HepG2 (cell line): ENCODE results near the gene TPX2. TPM values are rescaled to one million over a fixed set of nuclear protein-coding genes. Genes with fewer than 3 reads are reported as not detected.

ENCODE experiments used
- FLYWCH1 ChIP-seq: sonication (generic); formaldehyde crosslinking; IDR thresholded peaks from 2 replicates; pipeline ENCODE4 v1.8.1; 2023; ENCODE audit warnings: mild to moderate bottlenecking, missing genetic modification reagents
- FOSL1 ChIP-seq: sonication (generic); formaldehyde crosslinking; IDR thresholded peaks from 2 replicates; pipeline ENCODE4 v1.9.0; 2021; ENCODE audit warnings: missing genetic modification reagents, borderline replicate concordance
- FOXO1 ChIP-seq: sonication (generic); formaldehyde crosslinking; IDR thresholded peaks from 2 replicates; pipeline ENCODE4 v1.4.0; 2020; ENCODE audit warnings: missing genetic modification reagents
- HNRNPH1 ChIP-seq: fragments of 200-400 bp; formaldehyde crosslinking; optimal IDR thresholded peaks from 2 replicates; pipeline ENCODE3; 2017; ENCODE audit warnings: mild to moderate bottlenecking, low read depth, low read length
- IRF1 ChIP-seq: sonication (generic); formaldehyde crosslinking; IDR thresholded peaks from 2 replicates; pipeline ENCODE4 v1.4.0; 2020; ENCODE audit warnings: low read depth, mild to moderate bottlenecking, missing genetic modification reagents
- IRX3 ChIP-seq: sonication (generic); formaldehyde crosslinking; IDR thresholded peaks from 2 replicates; pipeline ENCODE4 v1.8.1; 2023; ENCODE audit warnings: mild to moderate bottlenecking, low read depth, missing genetic modification reagents, borderline replicate concordance
- KDM5B ChIP-seq: sonication (generic); formaldehyde crosslinking; IDR thresholded peaks from 2 replicates; pipeline ENCODE4 v1.4.0; 2020; ENCODE audit warnings: missing genetic modification reagents, mild to moderate bottlenecking, borderline replicate concordance
- KLF12 ChIP-seq: sonication (generic); formaldehyde crosslinking; IDR thresholded peaks from 2 replicates; pipeline ENCODE4 v1.4.0; 2020; ENCODE audit warnings: missing genetic modification reagents, borderline replicate concordance
- KLF16 ChIP-seq, 2 experiments: sonication (generic) in 1 of 2; formaldehyde crosslinking in 1 of 2; IDR thresholded peaks; 2 replicates each; pipeline versions ENCODE4 v1.6.1 to v1.8.0; 2016 to 2023; ENCODE audit warnings: missing genetic modification reagents in 2 of 2, missing compliant biosample characterization in 1 of 2
- MTA1 ChIP-seq: sonication (generic); formaldehyde crosslinking; IDR thresholded peaks from 2 replicates; pipeline ENCODE4 v1.4.0; 2020; ENCODE audit warnings: missing genetic modification reagents, mild to moderate bottlenecking, borderline replicate concordance
- PATZ1 ChIP-seq: sonication (generic); formaldehyde crosslinking; IDR thresholded peaks from 2 replicates; pipeline ENCODE4 v1.4.0; 2020; ENCODE audit warnings: missing genetic modification reagents
- PBX3 ChIP-seq: sonication (generic); formaldehyde crosslinking; IDR thresholded peaks from 2 replicates; pipeline ENCODE4 v1.8.1; 2023; ENCODE audit warnings: missing genetic modification reagents, inconsistent platforms, borderline replicate concordance
- POLR2G ChIP-seq: fragments of 200-400 bp; formaldehyde crosslinking; IDR thresholded peaks from 2 replicates; pipeline ENCODE4 v1.6.1; 2018; ENCODE audit warnings: mild to moderate bottlenecking, low read depth, low read length, moderate library complexity
- RARG ChIP-seq: sonication (generic); formaldehyde crosslinking; IDR thresholded peaks from 2 replicates; pipeline ENCODE4 v1.4.0; 2020; ENCODE audit warnings: low read depth, mild to moderate bottlenecking, missing genetic modification reagents
- SSRP1 ChIP-seq: IDR thresholded peaks from 2 replicates; pipeline ENCODE4 v1.6.1; 2016; ENCODE audit warnings: control low read depth
- TAF15 ChIP-seq: fragments of 200-400 bp; formaldehyde crosslinking; IDR thresholded peaks from one replicate; pipeline ENCODE4 v1.6.1; 2018; ENCODE audit warnings: mild to moderate bottlenecking, low read depth, low read length; ENCODE audit not compliant: poor library complexity, severe bottlenecking
- ZBTB20 ChIP-seq: sonication (generic); formaldehyde crosslinking; IDR thresholded peaks from 2 replicates; pipeline ENCODE4 v1.8.1; 2023; ENCODE audit warnings: missing genetic modification reagents, low read depth, mild to moderate bottlenecking, borderline replicate concordance
- ZKSCAN8 ChIP-seq: IDR thresholded peaks from 2 replicates; pipeline ENCODE4 v1.6.1; 2016; ENCODE audit warnings: borderline replicate concordance, missing genetic modification reagents, missing compliant biosample characterization
- ZNF275 ChIP-seq: sonication (generic); formaldehyde crosslinking; IDR thresholded peaks from 2 replicates; pipeline ENCODE4 v1.8.0; 2022; ENCODE audit warnings: missing genetic modification reagents, mild to moderate bottlenecking, inconsistent platforms, borderline replicate concordance
- ZNF430 ChIP-seq: sonication (generic); formaldehyde crosslinking; IDR thresholded peaks from 2 replicates; pipeline ENCODE4 v1.9.0; 2021; ENCODE audit warnings: mild to moderate bottlenecking, missing genetic modification reagents
- ZNF451 ChIP-seq: sonication (generic); formaldehyde crosslinking; IDR thresholded peaks from 2 replicates; pipeline ENCODE4 v1.5.0; 2020; ENCODE audit warnings: mild to moderate bottlenecking, missing genetic modification reagents
- ZNF761 ChIP-seq: sonication (generic); formaldehyde crosslinking; conservative IDR thresholded peaks from 2 replicates; pipeline ENCODE4 v1.4.0; 2020; ENCODE audit warnings: mild to moderate bottlenecking, missing genetic modification reagents
- ZNF816 ChIP-seq: sonication (generic); formaldehyde crosslinking; IDR thresholded peaks from 2 replicates; pipeline ENCODE4 v1.8.0; 2022; ENCODE audit warnings: missing genetic modification reagents, mild to moderate bottlenecking, borderline replicate concordance
- polyA plus RNA-seq, 8 experiments: library from polyadenylated mRNA; depleted of rRNA in 3 of 8; stranded (reverse) in 7 of 8; unstranded in 1 of 8; fragments of >200 nt; fragmentation: Illumina TruSeq in 4 of 8; extraction: Trizol in 4 of 8; gene quantifications; 2 replicates each; pipeline versions ENCODE4 v1.2.1 to v1.2.3, GENCODE V29; 2011 to 2016; ENCODE audit warnings: low read depth in 4 of 8, missing spikeins in 1 of 8, mixed read lengths in 1 of 8; ENCODE audit not compliant: insufficient read depth in 1 of 8
- total RNA-seq, 5 experiments: library from RNA; depleted of rRNA; stranded (reverse); fragments of >200 nt; fragmentation: Illumina TruSeq; extraction: Trizol; gene quantifications; 2 replicates each; pipeline ENCODE4 v1.2.3, GENCODE V29; 2016; ENCODE audit warnings: low read depth in 1 of 5

TPX2 gene
- total and polyA plus RNA-seq, 2 of the 13 experiments (the other 11 are each of a cell fraction or from before 2014, with no cell fraction given): 34.3 to 124 TPM

- TF ChIP-seq ZNF451 (peak; percentile 30; the same call in 1 of the 2 replicates), MTA1 (peak; percentile 49; the same call in 1 of the 2 replicates), FOXO1 (CRISPR knock-in tag) (peak; percentile 75; the same call in 1 of the 2 replicates), ZBTB20 (CRISPR knock-in tag) (peak; percentile 32; the same call in 1 of the 2 replicates), PBX3 (CRISPR knock-in tag) (no peak), ZNF430 (CRISPR knock-in tag) (no peak), TAF15 (no peak), KLF16 (CRISPR knock-in tag; IDR thresholded peaks at IDR 0.05) (no peak), ZNF275 (no peak), PATZ1 (CRISPR knock-in tag) (peak; percentile 91), FOSL1 (CRISPR knock-in tag) (no peak), SSRP1 (CRISPR knock-in tag) (peak; percentile 98), IRX3 (no peak), HNRNPH1 (peak; percentile 75), RARG (CRISPR knock-in tag) (0 out of 2 replicates have a peak, but pooled peaks have one; percentile 49), KLF12 (CRISPR knock-in tag) (no peak), POLR2G (peak; percentile 66), ZKSCAN8 (CRISPR knock-in tag) (peak; percentile 38; the same call in 1 of the 2 replicates), IRF1 (CRISPR knock-in tag) (no peak), FLYWCH1 (0 out of 2 replicates have a peak, but pooled peaks have one; percentile 7), ZNF761 (CRISPR knock-in tag) (no peak), ZNF816 (CRISPR knock-in tag) (no peak), KDM5B (CRISPR knock-in tag) (no peak)
Observed at GRCh38 chr20:31712564-31713311, 26.4 kb upstream of the TPX2 start (continued).
